Spleen (tissue), 11 donors: ENCODE measurements around the gene SYK. TPM values are rescaled to one million over a fixed set of nuclear protein-coding genes. Genes with fewer than 3 reads are reported as not detected.

Experiments
- DNase-seq: peaks from one replicate; pipeline ENCODE4 v3.0.0-alpha.2; 2020
- H3K27ac ChIP-seq, 8 donors: fragments of 200-600 bp; sonication (generic) in 7 of 8; 1 replicate in 4 of 8; 2 replicates in 4 of 8; pipeline versions ENCODE4 v1.5.0 to v1.8.0; 2016 to 2021; ENCODE audit warnings: inconsistent platforms in 4 of 8, mild to moderate bottlenecking in 4 of 8, moderate library complexity in 1 of 8
- H3K27me3 ChIP-seq, 7 donors: fragments of 200-600 bp; sonication (generic) in 6 of 7; replicated peaks in 1 of 7; 1 replicate in 4 of 7; 2 replicates in 3 of 7; pipeline versions ENCODE4 v1.5.0 to v1.8.0; 2016 to 2021; ENCODE audit warnings: inconsistent platforms in 3 of 7, mild to moderate bottlenecking in 1 of 7
- H3K36me3 ChIP-seq, 6 donors: fragments of 200-600 bp; sonication (generic) in 5 of 6; 1 replicate in 4 of 6; 2 replicates in 2 of 6; pipeline versions ENCODE4 v1.5.0 to v1.8.0; 2016 to 2021; ENCODE audit warnings: inconsistent platforms in 2 of 6
- H3K4me1 ChIP-seq, 6 donors: fragments of 200-600 bp; sonication (generic) in 5 of 6; 1 replicate in 3 of 6; 2 replicates in 3 of 6; pipeline versions ENCODE4 v1.5.0 to v1.8.0; 2016 to 2021; ENCODE audit warnings: inconsistent platforms in 3 of 6
- H3K4me3 ChIP-seq, 8 donors: fragments of 200-600 bp; sonication (generic) in 7 of 8; 1 replicate in 4 of 8; 2 replicates in 4 of 8; pipeline versions ENCODE4 v1.5.0 to v1.8.0; 2016 to 2021; ENCODE audit warnings: inconsistent platforms in 4 of 8, mild to moderate bottlenecking in 4 of 8, moderate library complexity in 2 of 8
- H3K9me3 ChIP-seq, 8 donors: fragments of 200-600 bp; sonication (generic) in 7 of 8; 1 replicate in 4 of 8; 2 replicates in 4 of 8; pipeline versions ENCODE4 v1.5.0 to v1.8.0; 2016 to 2021; ENCODE audit warnings: inconsistent platforms in 4 of 8
- POLR2A ChIP-seq, 3 donors: fragments of 450-650 bp; IDR thresholded peaks; one replicate each; pipeline ENCODE4 v1.5.1; 2017; ENCODE audit warnings: antibody characterized with exemption in 3 of 3, mild to moderate bottlenecking in 1 of 3
- POLR2AphosphoS5 ChIP-seq, 3 donors: sonication (generic); formaldehyde crosslinking; IDR thresholded peaks; one replicate each; pipeline ENCODE4 v1.5.1; 2017; ENCODE audit warnings: antibody characterized with exemption in 3 of 3
- WGBS, 5 donors: extraction: QIAGEN DNeasy Blood & Tissue Kit in 3 of 5; methylation state at CpG; one replicate each; pipeline versions ENCODE4 v1.1.5 to v1.1.7; 2013 to 2018; 5-methylcytosine and 5-hydroxymethylcytosine counted together
- intact Hi-C: fragments of 100-400 bp; cut with DNase I; formaldehyde crosslinking; loops from one replicate; pipeline ENCODE4 v1.15.0; 2023; ENCODE audit warnings: low total_unique reads
- polyA plus RNA-seq, 3 donors: library from polyadenylated mRNA; stranded (reverse); fragments of 200-250 nt; gene quantifications; one replicate each; pipeline ENCODE4 v1.2.1, GENCODE V29; 2013
- total RNA-seq, 7 donors: library from RNA; depleted of rRNA in 3 of 7; stranded (reverse); fragments of >200 nt in 3 of 7; fragmentation: NEBNext Ultra II Directional in 4 of 7; extraction: Animal tissue kit (Norgen Biotek cat#: 25700) in 4 of 7; gene quantifications; one replicate each; pipeline versions ENCODE4 v1.1.0 to v1.2.1, GENCODE V29; 2016 to 2021
- TF ChIP-seq, protein P1 (sequence below), 11 experiments: fragments of 200-600 bp in 7 of 11; fragments of 450-650 bp in 4 of 11; sonication (generic) in 4 of 11; IDR thresholded peaks in 8 of 11; conservative IDR thresholded peaks in 3 of 11; 1 replicate in 7 of 11; 2 replicates in 4 of 11; pipeline versions ENCODE4 v1.4.0 to v1.8.0; 2016 to 2021; ENCODE audit warnings: antibody characterized with exemption in 11 of 11, inconsistent platforms in 4 of 11, mild to moderate bottlenecking in 1 of 11
- donor health status: healthy with polysubstance abuse.
- donor health status: DM: no; HTN: no; CAD: no; lungs with moderate emphysema.
- donor health status: DM: no; HTN: no; CAD: no.
- donor health status: Bipolar disorder and iron deficiency.
- donor health status: healthy.
- donor health status: DM: no; HTN: no; CAD: no.
- donor health status: DM: yes; HTN: yes; CAD: no.

Gene SYK
- total and polyA plus RNA-seq, 10 donors: 42.6 to 152 (median 111) TPM

DNA sequence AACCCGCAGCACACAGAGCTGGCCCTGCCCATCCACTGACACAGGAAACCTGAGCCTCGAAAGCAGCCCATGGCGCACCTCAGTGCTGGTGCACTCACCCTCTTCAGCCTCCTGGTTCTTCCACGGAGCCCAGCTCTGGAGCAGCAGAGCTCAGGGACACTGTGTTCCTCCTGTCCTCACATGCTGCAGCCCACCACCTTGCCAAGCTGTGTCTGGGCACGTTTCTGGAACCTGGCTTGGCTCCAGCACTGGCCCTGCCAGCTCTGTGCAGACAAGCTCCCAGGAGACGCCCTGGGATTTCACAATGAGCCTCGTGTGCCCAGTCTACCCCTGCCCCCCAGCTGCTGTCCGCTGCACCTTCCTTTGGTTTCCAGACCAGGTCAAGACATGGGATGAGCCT, 119.5 kb downstream of the SYK start:
- H3K27me3 ChIP-seq: peaks cover 0 to 32% (median 0%) of the 10 kb centered on the region in 7 donors
- TF ChIP-seq, protein P1, sequence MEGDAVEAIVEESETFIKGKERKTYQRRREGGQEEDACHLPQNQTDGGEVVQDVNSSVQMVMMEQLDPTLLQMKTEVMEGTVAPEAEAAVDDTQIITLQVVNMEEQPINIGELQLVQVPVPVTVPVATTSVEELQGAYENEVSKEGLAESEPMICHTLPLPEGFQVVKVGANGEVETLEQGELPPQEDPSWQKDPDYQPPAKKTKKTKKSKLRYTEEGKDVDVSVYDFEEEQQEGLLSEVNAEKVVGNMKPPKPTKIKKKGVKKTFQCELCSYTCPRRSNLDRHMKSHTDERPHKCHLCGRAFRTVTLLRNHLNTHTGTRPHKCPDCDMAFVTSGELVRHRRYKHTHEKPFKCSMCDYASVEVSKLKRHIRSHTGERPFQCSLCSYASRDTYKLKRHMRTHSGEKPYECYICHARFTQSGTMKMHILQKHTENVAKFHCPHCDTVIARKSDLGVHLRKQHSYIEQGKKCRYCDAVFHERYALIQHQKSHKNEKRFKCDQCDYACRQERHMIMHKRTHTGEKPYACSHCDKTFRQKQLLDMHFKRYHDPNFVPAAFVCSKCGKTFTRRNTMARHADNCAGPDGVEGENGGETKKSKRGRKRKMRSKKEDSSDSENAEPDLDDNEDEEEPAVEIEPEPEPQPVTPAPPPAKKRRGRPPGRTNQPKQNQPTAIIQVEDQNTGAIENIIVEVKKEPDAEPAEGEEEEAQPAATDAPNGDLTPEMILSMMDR (IDR thresholded peaks at IDR 0.05 in 8 of 11, conservative IDR thresholded peaks at IDR 0.05 in 3 of 11): no peak
- TF ChIP-seq POLR2AphosphoS5 (IDR thresholded peaks at IDR 0.05) (no peak), POLR2A (IDR thresholded peaks at IDR 0.05) (no peak)
- H3K4me1 ChIP-seq: peaks cover 0 to 8% (median 0%) of the 10 kb centered on the region in 6 donors
- intact Hi-C loops: no loop called here
- no peak overlapping the region for H3K27ac ChIP-seq
- no peaks in the 10 kb centered on the region for H3K36me3 ChIP-seq
- H3K4me3 ChIP-seq: no peak overlapping the region
- H3K9me3 ChIP-seq: no peaks in the 10 kb centered on the region
- 49 to 71% (median 59%) methylated on average over 3 to 8 of the region's 8 CpGs for WGBS, 5 donors
- no peak for DNase-seq

DNA sequence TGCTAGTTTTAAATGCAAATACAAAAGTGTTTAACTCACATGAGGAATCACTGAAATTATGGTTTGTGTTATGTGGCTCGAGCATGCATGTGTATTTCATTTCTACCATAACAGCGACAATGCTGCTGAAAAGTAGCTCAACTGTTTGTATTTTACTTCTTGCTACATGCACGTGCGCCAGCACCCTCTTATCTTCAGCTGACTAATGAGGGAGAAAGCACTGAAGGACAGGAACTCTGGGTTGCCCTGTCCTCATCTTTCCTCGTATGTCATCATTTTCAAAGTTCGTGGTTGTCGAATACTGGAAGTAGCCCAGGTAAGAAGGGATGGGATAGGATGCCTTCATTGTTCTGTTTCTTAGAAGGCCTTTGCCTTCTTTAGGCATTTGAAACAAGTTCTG, 120.3 kb downstream of the SYK start:
- DNase-seq: no peak
- H3K27me3 ChIP-seq: peaks cover 0 to 34% (median 0%) of the 10 kb centered on the region in 7 donors
- H3K9me3 ChIP-seq: no peaks in the 10 kb centered on the region
- peaks cover 0 to 8% (median 0%) of the 10 kb centered on the region in 6 donors for H3K4me1 ChIP-seq
- H3K36me3 ChIP-seq: no peaks in the 10 kb centered on the region
- H3K27ac ChIP-seq: no peak overlapping the region
- 78 to 88% (median 83%) methylated on average over 7 of the region's 7 CpGs for WGBS, 5 donors
- no peak overlapping the region for H3K4me3 ChIP-seq
- intact Hi-C loops: no loop called here
- TF ChIP-seq POLR2A (IDR thresholded peaks at IDR 0.05) (no peak), POLR2AphosphoS5 (IDR thresholded peaks at IDR 0.05) (no peak)
- TF ChIP-seq, protein P1 (IDR thresholded peaks at IDR 0.05 in 8 of 11, conservative IDR thresholded peaks at IDR 0.05 in 3 of 11): no peak

DNA sequence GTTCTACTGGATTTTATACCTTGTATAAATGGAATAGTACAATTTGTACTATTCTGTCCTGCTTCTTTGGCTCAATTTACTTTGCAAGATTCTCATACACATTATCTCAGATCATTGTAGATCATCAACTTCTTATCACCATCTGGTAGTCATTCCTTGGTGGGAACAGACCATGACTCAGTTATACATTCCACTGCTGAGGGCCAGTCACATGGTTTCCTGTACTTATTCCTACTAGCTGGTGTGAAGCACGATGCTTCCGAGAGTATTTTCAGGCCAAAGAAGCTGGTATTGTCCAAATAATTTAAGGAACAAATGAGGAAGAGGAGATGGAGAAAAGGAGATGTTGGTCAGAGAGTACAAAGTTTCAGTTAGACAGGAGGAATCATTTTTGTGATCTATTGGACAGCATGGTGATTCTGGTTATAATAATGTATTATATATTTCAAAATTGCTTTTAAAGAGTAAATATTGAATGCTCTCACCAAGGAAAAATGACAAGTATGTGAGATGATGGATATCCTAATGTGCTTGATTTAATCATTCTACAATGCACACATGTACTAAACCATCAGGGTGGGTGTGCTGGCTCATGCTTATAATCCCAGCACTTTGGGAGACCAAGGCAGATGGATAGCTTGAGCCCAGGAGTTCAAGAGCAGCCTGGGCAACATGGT, 124.1 kb downstream of the SYK start:
- intact Hi-C loops: no loop called here
- H3K4me1 ChIP-seq: peaks cover 0 to 8% (median 0%) of the 10 kb centered on the region in 6 donors
- DNase-seq: no peak
- H3K9me3 ChIP-seq: no peaks in the 10 kb centered on the region
- H3K27ac ChIP-seq: no peak overlapping the region
- no peaks in the 10 kb centered on the region for H3K36me3 ChIP-seq
- no peak overlapping the region for H3K4me3 ChIP-seq
- no peak for TF ChIP-seq POLR2A (IDR thresholded peaks at IDR 0.05)
- no peak for TF ChIP-seq POLR2AphosphoS5 (IDR thresholded peaks at IDR 0.05)
- peaks cover 0 to 38% (median 0%) of the 10 kb centered on the region in 7 donors for H3K27me3 ChIP-seq
- WGBS, 5 donors: 78 to 88% (median 80%) methylated on average over 2 of the region's 2 CpGs

DNA sequence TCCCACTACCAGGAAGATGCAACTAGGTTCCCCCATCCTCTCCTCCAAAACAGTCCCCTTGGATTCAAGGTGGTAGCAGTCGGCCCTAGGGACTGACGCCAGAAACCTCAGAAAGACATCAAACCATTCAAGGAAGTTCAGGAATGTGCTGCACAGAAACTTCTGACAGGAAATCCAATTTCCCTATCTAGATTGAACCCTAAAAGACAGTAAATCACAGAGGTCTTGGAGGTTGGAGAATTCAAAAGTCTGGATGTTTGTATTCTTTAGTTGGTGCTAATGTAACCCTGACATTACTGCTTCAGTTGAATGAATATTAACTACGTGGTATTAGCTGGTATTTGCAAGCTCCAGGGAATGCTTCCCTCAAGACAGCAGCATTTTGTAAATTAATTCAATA, 125.3 kb downstream of the SYK start:
- DNase-seq: no peak
- Histone ChIP-seq H3K27me3 (peaks cover 0 to 31% (median 0%) of the 10 kb centered on the region in 7 donors), H3K36me3 (no peaks in the 10 kb centered on the region), H3K4me1 (peaks cover 0 to 8% (median 0%) of the 10 kb centered on the region in 6 donors), H3K27ac (no peak overlapping the region), H3K9me3 (no peaks in the 10 kb centered on the region), H3K4me3 (no peak overlapping the region)
- 49 to 67% (median 51%) methylated on average over 3 of the region's 3 CpGs for WGBS, 5 donors
- TF ChIP-seq, protein P1 (IDR thresholded peaks at IDR 0.05 in 8 of 11, conservative IDR thresholded peaks at IDR 0.05 in 3 of 11): no peak
- no peak for TF ChIP-seq POLR2A (IDR thresholded peaks at IDR 0.05)
- no peak for TF ChIP-seq POLR2AphosphoS5 (IDR thresholded peaks at IDR 0.05)
- intact Hi-C loops: no loop called here
